ENCODE measurements around the gene GRXCR2.
"Not testable (repeated sequence)": the region's sequence is repeated elsewhere in the genome, so short reads cannot be mapped to it uniquely, and the experiment has no call there.

Gene GRXCR2

DNA sequence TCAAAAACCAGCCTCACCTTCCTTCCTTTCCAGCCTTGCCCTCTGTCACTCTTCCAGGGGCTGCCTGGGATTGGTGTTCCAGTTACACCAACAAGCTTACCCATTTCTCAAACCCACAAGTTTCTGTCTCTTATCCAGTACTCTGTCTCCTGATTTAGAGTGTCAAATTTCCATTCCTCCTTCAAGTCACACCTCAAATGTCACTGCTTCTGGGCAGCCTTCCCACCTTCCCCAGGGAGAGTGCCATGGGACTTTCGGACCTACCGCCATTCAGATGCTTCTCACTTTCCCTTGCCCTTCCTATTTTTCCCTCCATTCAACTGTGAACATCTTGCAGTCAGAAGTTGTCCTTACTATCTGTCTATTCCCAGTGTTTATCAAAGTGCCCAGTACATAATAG lies 2.0 kb upstream of the GRXCR2 start:
- no peak for FAIRE-seq

DNA sequence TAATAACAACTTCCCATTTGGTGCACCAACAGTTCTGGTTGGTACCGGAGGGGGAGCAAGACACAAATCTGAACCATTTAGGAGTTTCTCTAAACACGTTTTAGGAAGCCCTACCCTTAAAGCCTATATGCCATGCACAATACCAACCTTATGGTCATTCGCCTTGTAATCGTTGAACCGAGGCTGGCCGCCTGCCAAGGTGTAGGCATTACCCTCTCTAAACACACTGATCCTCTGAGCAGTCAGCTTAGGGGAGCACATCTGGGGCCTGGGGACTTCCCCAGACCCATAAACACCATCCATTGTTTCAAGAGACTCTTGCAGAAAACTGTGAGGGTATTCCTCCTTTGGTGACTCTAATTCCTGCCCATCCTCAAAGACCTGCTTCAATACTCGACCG lies 328 bp downstream of the GRXCR2 start:
- no peak for FAIRE-seq

DNA sequence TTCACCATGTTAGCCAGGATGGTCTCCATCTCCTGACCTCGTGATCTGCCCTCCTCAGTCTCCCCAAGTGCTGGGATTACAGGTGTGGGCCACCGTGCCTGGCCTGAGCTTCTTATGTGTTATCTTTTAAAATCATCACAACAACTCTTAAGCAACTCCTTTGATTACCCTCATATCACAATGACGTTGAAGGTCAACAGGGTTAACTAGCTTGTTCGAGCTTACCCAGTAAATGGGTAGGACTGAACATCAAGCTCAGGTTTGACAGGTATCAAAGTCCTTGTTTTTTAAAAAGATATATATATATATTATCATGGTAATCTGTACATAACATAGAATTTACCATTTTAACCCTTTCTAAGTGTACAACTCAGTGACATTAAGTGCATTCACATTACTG lies 3.1 kb downstream of the GRXCR2 start:
- no peak for FAIRE-seq

DNA sequence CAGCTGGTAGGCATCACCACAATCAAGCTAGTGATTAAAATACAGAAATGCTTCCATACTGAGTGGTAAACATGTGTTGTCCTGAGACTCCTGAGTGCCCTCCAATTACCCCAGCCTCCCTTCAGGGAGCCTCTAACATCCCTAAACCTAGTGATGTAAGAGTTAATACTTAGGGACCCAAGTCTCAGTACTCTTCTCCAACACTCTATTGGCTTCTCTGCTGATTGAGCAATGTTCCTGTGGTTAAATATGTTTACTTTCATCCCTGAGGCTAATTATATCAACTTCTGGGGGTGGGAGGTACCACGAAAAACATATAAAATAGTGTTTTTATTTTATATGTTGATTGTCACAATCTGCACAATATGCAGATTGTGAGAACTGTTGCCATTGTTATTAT lies 5.0 kb downstream of the GRXCR2 start:
- FAIRE-seq: no peak

DNA sequence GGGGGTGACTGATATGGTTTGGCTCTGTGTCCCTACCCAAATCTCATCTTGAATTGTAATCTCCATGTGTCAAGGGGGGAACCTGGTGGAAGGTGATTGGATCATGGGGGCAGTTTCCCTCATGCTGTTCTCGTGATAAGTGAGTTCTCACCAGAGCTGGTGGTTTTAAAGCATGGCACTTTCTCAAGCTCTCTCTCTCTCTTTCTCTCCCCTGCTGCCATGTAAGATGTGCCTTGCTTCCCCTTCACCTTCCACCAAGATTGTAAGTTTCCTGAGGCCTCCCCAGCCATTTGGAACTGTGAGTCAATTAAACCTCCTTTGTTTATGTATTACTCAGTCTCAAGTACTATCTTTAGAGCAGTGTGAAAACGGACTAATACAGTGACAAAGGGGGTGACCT lies 8.4 kb downstream of the GRXCR2 start:
- not testable (repeated sequence) for FAIRE-seq

DNA sequence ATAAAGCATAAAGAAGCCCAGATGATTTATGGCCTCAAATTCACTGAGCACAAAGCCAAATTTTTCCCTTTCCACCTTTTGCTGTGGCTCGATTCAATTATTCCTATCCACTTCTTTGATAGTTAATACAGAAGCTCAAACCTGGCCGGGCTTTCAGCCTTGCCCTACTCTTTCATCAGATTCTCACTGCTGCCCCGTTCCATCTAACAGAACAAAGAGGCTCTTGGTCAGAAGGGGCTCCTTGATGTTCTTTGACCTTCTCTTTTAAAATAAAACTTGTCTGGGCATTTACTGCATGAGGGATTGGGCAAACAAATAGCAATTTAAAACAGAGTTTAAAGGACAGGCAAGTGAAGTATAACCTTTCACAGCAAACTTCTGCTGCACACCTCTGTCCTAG lies 9.8 kb downstream of the GRXCR2 start:
- no peak for FAIRE-seq

DNA sequence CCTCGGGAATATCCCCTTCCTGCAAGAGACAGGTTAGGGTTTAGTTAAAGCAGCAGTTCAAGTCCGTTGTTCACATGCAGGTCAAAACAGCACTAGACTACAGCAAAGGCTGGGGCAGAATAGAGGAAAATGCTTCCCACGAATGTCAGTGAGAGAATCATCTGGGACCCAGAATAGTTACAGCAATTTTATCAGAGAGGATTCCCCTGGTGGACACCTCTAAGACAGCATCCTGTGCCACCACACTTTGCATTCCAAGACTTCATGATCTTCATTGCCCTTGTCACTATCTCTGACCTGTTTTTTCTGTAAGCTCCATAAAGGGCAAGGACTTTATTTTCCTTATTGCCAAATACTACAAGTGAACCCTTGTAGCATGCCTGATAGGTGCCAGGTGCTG lies 12.9 kb downstream of the GRXCR2 start:
- FAIRE-seq: no peak

DNA sequence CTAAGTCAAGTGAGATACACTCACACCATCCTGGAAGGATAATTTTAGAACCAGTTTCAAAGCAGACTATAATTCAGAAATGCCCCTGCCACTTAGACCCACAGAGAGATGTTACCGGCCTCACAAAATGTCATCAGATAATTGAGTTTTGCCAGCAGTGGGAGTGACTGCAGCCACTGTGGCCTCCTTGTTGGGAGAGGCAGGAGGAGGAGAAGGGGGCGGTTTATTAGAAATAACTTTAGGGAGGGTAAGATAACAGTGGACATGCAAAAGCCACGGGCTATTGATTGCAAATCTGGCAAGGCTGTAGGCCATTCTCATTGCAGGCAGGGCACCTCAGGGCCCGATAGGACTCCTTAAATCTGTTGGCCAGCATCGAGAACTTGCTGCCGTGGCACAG lies 13.4 kb downstream of the GRXCR2 start:
- FAIRE-seq: no peak

DNA sequence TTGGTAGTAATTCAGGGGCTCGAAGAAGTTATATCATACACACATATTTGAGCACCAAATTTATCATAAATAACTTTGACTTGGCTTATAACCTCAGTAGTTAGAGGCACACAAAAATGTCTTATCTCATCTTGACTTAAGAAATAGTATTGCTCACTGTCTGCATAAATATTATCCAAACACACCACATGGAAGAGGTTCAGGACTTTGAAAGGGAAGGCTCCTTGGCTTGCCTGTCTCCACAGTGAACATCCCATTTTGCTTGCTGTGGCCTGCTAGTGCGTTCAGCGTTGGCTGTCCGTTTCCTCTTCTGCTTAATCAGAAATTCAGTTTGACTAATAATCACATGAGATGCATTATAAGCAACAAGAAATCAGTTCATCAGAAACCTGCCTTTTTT lies 13.9 kb downstream of the GRXCR2 start:
- no peak for FAIRE-seq

DNA sequence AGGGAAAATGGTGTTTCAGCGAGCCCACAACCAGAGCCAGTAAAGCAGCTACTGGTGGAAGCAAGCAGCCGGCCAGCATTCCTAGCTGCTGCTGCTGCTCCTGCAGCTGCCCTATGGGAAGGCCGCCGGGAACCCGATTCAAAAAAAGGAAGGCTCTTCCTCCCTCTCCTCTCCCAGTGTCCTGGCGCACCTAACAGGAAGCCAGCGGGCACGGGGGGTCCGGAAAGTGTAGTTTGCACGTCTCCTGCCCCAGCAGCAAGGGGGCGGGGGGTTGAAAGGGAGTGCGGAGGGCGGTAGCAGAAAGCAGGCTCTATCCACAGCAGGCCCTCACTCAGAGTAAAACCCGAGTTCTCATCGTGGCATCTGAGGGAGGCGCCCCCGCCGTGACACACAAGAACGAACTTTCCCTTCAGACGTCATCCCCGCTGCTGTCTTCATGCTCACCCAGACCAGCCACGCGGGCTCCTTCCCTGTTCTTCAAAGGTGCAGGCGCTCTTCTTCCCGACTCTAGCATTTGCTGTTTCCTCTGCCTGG lies 16.5 kb downstream of the GRXCR2 start:
- FAIRE-seq: no peak

DNA sequence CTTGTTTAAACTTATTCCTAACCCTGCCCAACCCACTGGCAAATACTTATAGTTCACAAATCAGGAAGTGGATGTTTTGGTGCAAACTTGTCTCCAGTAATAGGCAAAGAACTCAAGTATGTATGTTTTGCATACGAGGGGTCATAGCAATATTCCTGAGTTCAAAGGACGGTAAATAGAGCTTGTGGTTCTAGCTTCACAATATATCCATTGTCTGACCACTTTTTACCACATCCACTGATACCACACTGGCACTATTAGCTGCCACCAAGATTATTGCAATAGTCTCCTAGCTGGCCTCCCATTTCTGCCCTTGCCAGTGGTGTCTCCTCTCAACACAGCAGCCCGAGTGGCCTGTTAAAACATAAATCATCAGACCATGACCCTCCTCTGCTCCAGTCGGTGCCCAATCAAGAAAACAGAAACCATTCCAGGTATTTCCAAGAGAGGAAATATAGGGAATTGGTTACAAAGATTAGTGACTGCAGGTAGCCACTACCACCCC lies 17.0 kb downstream of the GRXCR2 start:
- FAIRE-seq: no peak

DNA sequence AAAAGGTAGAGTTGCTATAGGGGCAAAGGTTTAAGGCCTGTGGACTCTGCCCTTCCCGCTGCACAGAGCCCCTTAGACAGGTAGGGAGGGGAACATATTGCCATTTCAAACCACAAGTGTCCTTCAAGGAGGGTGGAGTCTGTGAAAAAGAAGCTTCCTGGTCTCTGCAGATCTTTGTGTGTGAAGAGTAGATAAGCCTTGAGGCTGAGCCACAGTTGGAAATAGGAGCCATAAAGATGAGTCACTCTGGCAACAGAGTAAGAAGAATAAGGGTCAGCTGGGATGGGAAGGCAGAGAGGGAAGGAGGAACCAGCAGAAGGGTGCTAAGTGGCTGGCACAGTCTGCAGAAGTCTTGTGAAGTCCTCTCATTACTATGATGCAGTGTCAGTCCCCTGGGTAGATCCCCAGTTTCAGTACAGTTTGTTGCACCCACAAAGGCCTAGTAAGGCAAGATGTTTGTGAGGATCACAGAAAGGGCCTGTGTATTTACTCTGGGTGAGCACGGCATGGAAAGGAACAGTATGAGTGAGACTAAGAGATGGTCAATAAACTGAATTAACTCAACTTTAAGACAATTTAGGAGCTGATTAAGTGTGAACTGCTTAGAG lies 18.1 kb downstream of the GRXCR2 start:
- no peak for FAIRE-seq

DNA sequence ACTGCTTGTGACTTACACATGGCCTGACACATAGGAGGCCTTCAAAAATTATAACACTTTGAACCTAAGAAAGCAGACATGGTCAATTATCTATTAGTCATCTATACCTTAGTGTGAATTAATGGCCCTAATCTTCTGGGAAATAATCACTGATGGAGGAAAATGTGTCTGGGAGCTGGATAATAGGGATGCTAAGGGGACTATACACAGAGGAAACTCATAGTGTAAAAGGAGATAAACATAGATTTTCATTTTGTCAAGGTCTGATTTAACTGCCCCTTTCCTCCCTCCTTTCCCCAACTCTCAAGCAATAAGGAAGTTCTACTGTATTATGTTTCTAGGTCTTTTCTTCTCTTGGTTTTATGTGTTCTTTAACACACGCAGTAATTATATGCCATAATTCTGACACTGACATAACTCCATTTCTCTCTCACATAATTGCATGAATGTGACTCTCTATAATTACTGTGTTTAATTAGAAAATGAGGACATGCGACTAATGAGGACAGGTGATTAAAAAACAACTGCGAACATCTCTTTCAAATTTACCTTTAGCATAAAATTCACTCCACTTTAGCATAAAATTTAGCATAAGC lies 18.9 kb downstream of the GRXCR2 start:
- no peak for FAIRE-seq

DNA sequence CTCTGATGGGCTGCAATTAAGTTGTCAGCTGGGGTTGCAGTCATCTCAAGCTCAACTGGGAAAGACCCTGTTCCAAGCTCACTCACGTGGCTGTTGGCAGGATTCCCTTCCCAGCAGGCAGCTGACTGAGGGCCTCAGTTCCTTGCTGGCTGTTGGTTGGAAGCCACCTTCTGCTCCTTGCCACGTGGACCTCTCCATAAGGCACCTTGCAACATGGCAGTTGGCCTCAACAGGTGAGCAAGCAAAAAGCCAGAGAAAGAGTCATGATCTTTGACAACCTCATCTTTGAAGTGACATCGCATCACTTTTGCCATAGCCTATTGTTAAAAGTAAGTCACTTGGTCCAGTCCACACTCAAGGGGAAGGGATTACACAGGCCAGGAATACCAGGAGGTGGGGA lies 19.8 kb downstream of the GRXCR2 start:
- no peak for FAIRE-seq

DNA sequence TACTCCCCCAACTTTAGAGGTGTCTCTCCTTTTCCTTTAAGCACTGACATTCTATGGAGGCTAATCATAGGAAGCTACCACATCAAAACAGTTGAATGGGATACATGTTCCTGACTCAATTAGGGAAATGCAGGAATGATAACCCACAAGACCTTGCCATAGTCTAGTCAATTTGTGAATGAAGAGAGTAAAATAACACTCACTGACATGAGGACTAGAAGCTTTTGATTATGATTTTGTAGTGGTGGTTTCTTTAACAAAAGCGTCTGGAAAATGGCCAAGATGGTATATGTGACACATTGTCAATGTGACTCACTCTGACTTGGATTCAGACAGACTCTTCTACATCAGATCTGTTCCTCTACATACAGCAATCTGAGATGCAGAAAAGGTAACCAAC lies 24.0 kb downstream of the GRXCR2 start:
- FAIRE-seq: no peak

DNA sequence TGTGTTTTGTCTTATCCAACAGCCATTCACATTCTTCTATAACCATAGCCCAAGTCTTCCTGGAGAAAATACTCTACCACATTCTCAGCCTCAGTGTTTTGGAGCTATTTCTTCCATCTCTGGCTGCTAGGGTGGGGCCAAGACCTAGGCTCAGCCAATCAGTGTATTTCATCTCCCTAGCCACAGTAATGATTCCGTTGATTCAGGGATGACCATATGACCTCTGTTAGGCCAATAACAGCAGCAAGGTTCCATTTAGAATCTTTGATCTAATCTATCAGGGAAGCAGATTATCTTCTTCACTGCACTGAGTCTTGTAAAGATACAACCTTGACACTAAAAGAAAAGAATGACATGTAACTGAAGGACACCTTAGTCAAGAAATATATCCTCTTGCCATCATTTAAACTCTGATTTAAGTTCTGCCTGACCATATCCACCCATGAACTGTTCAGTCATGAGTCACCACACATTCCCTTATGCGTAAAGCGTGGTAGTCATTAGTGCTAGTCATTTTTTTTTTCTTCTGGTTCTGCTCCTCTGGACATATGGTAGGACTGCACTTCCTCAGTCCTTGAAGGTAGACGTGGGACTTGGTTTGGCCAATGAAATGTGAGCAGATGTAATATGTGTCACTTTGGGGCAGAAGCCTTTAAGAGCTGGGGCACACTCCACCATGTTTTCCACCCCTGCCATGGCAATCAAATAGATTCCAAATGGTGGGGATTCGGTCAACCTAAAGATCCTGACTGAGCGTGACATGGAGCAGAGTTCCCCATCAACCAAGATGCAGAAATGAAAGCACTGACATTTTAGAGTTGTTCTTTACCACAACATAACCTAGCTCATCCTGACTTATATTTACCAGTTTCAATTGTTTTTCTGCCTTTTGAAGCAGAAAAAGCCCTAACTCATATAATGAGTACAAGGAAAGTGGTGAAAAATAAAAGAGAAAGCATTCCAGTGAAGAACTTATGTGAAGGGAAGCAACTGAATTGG lies 25.0 kb downstream of the GRXCR2 start:
- no peak for FAIRE-seq

DNA sequence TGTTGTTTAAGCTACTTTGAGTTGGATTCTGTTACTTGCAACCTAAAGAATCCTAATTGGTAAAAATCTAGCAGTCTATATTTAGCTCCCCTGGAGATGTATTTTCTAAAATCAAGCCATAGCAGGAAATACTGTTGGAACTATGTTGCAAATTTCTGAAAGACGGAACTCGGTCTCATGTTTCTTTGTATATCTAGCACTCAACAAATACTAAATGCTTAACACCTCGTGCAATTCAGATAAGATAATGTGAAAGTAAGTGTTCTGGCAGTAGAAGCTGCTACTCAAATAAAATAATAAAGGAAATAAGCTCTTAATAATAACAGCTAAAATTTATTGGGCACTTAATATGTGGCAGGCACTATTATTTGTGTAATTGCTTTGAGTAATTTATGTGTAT lies 26.7 kb downstream of the GRXCR2 start:
- FAIRE-seq: no peak

DNA sequence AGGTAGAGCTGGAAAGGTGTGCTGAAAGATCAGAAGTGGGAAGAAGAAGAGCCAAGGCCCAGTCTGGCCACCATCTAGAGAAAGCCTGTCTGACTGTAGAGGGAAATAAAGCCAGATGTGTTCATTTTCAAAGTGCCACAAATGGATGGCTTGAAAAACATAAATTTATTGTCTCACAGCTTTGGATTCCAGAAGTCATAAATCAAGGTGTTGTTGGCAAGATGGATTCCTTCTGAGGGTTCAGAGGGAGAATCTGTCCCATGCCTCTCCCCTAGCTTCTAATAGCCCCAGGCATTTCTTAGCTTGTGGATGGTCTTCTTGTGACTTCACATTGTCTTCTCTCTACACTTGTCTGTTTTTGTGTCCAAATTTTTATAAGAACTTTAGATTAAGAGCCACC lies 31.5 kb downstream of the GRXCR2 start:
- FAIRE-seq: no peak

DNA sequence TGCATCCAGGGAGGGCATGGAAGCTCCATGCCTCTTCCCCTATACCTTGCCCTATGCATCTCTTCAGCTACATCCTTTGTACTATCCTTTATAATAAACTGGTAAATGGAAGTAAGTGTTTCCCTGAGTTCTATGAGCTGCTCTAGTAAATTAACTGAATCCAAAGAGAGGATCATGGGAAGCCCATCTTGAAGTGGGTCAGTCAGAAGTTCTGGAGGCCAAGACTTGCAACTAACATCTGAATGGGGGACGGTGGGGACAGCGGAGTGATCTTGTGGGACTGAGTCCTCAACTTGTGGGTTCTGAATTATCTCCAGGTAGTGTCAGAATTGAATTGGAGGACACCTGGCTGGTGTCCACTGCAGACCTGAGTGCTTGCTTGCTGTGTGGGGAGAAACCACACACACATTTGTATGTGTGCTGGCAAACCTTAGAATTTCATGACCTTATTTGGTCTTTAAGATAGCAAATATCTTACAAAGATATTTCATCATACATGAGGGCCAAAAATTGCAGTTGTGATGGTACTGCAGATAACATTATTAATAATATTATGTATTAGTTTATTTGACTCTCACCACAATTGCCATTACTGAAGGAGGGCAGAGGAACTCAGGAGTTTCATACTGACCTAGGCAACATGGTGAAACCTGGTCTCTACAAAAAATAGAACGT lies 32.2 kb downstream of the GRXCR2 start:
- FAIRE-seq: no peak

DNA sequence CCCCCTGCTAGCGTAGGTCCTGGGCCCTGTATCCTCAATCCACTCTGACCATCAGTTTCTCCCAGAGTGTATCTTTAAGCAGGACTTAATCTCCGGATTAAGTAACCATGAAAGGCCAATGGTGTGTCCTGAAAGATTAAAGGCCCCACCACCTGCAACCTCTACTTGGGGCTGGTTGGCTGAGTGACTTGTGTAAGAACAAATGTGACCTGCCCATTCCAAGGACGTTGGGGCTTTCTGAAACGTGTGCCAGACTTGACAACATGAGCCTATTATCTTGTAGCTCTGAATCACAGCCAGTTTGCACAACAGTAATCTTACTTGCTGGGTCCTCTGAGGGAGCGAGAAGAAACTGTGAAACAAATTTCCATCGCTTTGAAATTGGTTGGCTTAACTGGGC lies 34.5 kb downstream of the GRXCR2 start:
- no peak for FAIRE-seq

DNA sequence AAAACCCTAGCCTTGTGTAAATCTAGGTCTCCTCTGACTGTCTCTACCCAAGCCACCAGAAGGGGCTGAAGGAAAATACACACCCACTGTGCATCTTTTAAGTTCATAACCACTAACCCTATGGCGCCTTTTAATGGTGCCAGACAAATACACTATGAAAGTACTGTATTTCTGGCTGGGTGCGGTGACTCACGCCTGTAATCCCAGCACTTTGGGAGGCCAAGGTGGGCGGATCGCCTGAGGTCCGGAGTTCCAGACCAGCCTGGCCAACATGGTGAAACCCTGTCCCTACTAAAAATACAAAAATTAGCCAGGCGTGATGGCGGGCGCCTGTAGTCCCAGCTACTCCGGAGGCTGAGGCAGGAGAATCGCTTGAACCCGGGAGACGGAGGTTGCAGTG lies 36.6 kb downstream of the GRXCR2 start:
- not testable (repeated sequence) for FAIRE-seq

DNA sequence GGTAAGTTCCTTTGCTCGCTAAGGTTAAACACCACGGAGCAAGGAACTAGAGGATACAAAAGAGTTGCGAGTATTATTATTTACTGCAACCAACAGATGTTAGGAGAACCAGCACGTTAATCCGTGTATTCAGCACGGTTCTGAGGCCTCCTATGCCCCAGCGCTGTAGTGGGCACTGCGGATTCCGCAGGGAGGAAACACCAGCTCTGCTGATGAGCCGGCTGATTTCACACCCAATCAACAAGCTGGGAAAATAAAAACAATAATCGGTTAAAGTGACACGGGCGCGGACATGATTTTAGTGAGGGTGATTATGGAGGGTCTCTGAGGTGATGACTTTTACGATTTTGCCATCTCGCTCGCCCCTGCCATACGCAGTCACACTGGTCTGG lies 37.0 kb downstream of the GRXCR2 start:
- FAIRE-seq: no peak

Measured in G401.6 (cell line).